Parathyroid adenoma (tissue), 2 donors: Measurements from ENCODE around the gene ONECUT1.

ENCODE experiments used
- H2AFZ ChIP-seq: fragments of 300-600 bp; sonication (generic); one replicate; pipeline ENCODE4 v1.7.0; 2017; ENCODE audit warnings: antibody characterized with exemption, mild to moderate bottlenecking
- H3K27ac ChIP-seq: fragments of 300-600 bp; sonication (generic); one replicate; pipeline ENCODE4 v1.7.0; 2017
- H3K27me3 ChIP-seq: fragments of 300-600 bp; sonication (generic); one replicate; pipeline ENCODE4 v1.7.0; 2017; ENCODE audit warnings: low read length; ENCODE audit not compliant: control insufficient read depth, insufficient read depth
- H3K36me3 ChIP-seq: fragments of 300-600 bp; sonication (generic); one replicate; pipeline ENCODE4 v1.7.0; 2017; ENCODE audit warnings: low read length; ENCODE audit not compliant: control insufficient read depth, insufficient read depth
- H3K4me1 ChIP-seq: fragments of 300-600 bp; sonication (generic); one replicate; pipeline ENCODE4 v1.7.0; 2017; ENCODE audit warnings: control low read depth
- H3K4me2 ChIP-seq: fragments of 300-600 bp; sonication (generic); one replicate; pipeline ENCODE4 v1.7.0; 2017; ENCODE audit warnings: low read length
- H3K4me3 ChIP-seq: fragments of 300-600 bp; sonication (generic); one replicate; pipeline ENCODE4 v1.7.0; 2017; ENCODE audit warnings: low read depth, low read length
- H3K79me2 ChIP-seq: fragments of 300-600 bp; sonication (generic); one replicate; pipeline ENCODE4 v1.7.0; 2017; ENCODE audit warnings: control low read depth
- H3K9ac ChIP-seq: fragments of 300-600 bp; sonication (generic); one replicate; pipeline ENCODE4 v1.7.0; 2017; ENCODE audit warnings: mild to moderate bottlenecking
- H3K9me3 ChIP-seq: fragments of 300-600 bp; sonication (generic); one replicate; pipeline ENCODE4 v1.7.0; 2017; ENCODE audit warnings: low read length; ENCODE audit not compliant: control insufficient read depth
- CTCF ChIP-seq: fragments of 300-600 bp; sonication (generic); IDR thresholded peaks from one replicate; pipeline ENCODE4 v1.7.0; 2017; ENCODE audit warnings: antibody characterized with exemption, mild to moderate bottlenecking
- donor health status: primary hyperparathyroidism.

ONECUT1 gene

GRCh38 chr15:52738311-52738710 lies 51.8 kb downstream of the ONECUT1 start:
- Histone ChIP-seq H3K4me1 (peaks cover 6% of the 10 kb centered on the region), H3K27ac (no peak overlapping the region), H3K9ac (no peak overlapping the region), H3K9me3 (no peaks in the 10 kb centered on the region), H3K4me3 (no peak overlapping the region), H3K36me3 (no peaks in the 10 kb centered on the region), H3K27me3 (no peaks in the 10 kb centered on the region), H2AFZ (no peak overlapping the region), H3K4me2 (no peak overlapping the region), H3K79me2 (no peaks in the 10 kb centered on the region)
- no peak for TF ChIP-seq CTCF

GRCh38 chr15:52737720-52738119 lies 52.4 kb downstream of the ONECUT1 start:
- H3K9ac ChIP-seq, result no peak overlapping the region
- H3K4me1 ChIP-seq, result peaks cover 8% of the 10 kb centered on the region
- no peaks in the 10 kb centered on the region for H3K9me3 ChIP-seq
- no peak overlapping the region for H3K4me3 ChIP-seq
- H3K27me3 ChIP-seq, result no peaks in the 10 kb centered on the region
- H2AFZ ChIP-seq, result no peak overlapping the region
- H3K36me3 ChIP-seq, result no peaks in the 10 kb centered on the region
- TF ChIP-seq CTCF, result no peak
- H3K4me2 ChIP-seq, result no peak overlapping the region
- no peak overlapping the region for H3K27ac ChIP-seq
- no peaks in the 10 kb centered on the region for H3K79me2 ChIP-seq

- no peaks in the 10 kb centered on the region for H3K79me2 ChIP-seq
- H3K4me3 ChIP-seq, result no peak overlapping the region
- H3K4me1 ChIP-seq, result peaks cover 11% of the 10 kb centered on the region
- no peaks in the 10 kb centered on the region for H3K36me3 ChIP-seq
- peak; percentile 78 for TF ChIP-seq CTCF
- no peak overlapping the region for H2AFZ ChIP-seq
- H3K27ac ChIP-seq, result no peak overlapping the region
- H3K4me2 ChIP-seq, result no peak overlapping the region
- H3K9me3 ChIP-seq, result no peaks in the 10 kb centered on the region
- no peaks in the 10 kb centered on the region for H3K27me3 ChIP-seq
- H3K9ac ChIP-seq, result no peak overlapping the region
These were observed 54.7 kb downstream of the ONECUT1 start for GRCh38 chr15:52735231-52736089.

GRCh38 chr15:52734329-52734728 lies 55.8 kb downstream of the ONECUT1 start:
- Histone ChIP-seq H3K9ac (no peak overlapping the region), H3K9me3 (no peaks in the 10 kb centered on the region), H3K27me3 (no peaks in the 10 kb centered on the region), H3K27ac (peak overlapping the region; percentile 79), H3K4me3 (no peak overlapping the region), H3K4me2 (no peak overlapping the region), H3K79me2 (no peaks in the 10 kb centered on the region), H3K4me1 (peaks cover 11% of the 10 kb centered on the region), H3K36me3 (no peaks in the 10 kb centered on the region), H2AFZ (peak overlapping the region; percentile 78)
- TF ChIP-seq CTCF, result no peak
